G401.6 (cell line): Measurements from ENCODE around the gene SUGCT.

Experiments
- FAIRE-seq: peaks from 2 replicates; lab custom pipeline; 2012; peaks lifted over from hg19 to GRCh38; lab: Jason Lieb, UNC

SUGCT gene

DNA sequence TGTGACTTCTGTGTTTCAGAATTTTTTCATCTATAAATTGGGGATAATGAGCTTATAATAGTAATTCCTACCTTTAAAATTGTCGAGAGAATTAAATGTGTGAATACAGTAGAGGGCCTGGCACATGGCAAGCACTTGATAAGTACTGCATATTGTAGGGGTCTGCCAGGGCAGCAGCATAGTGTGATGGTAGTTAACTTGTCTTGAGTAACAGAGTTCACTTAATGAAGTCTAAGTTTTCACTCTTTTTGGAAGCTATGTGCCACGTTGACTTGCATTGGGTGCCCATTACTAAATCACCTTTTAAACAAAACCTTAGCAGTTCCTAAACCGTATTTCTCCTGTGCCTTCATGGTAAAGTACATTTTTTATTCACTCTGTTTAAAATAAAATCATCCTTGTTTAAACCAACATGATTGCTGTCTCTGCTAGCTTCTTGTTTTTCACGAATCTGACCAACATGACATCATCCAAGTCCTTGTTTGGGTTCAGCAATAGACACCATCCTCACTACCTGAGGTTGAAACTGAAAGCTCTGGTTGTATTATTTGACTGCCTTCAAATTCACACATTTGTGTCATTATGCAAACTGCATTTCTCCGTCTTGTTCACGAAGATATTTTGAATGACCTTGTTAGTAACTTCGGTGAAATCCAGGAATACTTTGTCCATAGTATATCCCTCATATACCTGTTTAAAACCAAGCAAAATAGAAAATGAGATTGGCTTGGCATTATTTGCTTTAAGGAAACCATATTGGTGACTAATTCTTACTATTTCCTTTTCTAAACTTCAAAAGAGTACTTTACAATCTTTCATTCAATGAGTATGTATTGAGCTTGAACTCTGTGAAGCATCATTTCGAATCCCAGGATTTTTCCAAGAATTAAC is 340.2 kb downstream of the SUGCT start:
- no peak for FAIRE-seq

DNA sequence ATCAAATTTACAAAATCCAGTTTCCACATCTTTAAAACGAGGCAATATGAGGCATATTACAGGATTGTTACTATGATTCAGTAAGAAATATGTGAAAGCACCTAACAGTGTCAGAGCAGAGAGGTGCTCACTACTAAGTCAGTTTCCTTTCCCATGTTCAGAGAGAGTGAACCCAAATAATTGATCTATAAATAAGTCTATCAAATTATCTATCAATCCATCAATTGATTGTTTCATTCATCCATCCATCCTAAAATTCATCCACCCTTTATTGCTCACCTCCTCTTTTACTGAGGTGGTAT is 340.8 kb downstream of the SUGCT start:
- no peak for FAIRE-seq

DNA sequence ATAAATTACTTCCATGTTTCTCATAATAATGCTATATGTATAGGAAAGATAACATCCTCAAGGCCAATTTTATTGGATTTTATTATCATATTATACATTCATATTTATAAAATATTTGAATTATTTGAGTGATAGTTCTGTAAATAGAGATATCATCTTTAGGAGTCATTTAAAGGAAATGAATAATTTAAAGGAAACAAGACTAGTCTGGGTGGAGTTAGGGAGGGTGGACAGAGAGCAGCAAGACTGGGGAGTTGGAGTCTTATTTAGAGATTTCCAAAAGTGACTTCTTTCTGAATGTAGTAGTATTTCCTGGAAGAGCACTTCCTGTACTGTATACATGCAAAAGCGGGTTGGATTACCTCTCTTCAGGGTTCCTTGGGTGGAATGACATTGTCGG is 342.3 kb downstream of the SUGCT start:
- FAIRE-seq = no peak

DNA sequence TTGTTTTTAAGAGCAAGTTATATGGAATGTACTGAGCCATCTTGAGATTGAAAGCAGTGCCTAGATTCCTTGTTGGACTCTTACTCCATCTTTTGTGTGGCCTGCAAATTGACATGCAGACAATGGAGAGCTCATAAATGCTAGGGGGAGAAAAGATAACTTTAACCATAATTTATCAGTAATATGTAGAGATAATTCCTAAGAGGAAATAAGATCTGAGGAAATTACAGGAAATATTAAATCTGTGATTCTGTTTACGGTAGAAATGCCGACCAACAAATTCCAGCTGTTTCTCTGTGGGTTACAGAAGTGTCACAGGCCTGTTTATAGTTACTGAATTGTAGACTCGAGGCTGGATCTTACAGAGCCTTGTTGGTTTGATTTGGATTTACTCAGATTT is 348.0 kb downstream of the SUGCT start:
- FAIRE-seq = no peak

DNA sequence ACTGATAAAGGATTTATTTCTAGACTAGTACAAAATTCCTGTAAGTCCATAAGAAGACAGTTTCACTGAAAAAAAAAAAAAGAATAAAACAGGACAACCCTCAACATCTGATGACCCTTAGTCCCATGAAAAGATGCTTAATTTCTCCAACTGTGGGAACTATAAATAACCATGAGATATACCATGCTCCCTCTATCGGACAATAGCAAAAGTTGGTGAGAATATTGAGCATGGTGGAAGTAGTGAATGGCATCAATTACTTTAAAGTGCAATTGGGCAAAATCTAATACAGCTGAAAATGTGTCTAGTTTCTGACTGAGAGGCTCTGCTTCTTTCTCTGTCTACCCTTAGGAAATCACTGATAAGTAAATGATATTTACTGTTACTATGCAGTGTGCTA is 348.8 kb downstream of the SUGCT start:
- no peak for FAIRE-seq

DNA sequence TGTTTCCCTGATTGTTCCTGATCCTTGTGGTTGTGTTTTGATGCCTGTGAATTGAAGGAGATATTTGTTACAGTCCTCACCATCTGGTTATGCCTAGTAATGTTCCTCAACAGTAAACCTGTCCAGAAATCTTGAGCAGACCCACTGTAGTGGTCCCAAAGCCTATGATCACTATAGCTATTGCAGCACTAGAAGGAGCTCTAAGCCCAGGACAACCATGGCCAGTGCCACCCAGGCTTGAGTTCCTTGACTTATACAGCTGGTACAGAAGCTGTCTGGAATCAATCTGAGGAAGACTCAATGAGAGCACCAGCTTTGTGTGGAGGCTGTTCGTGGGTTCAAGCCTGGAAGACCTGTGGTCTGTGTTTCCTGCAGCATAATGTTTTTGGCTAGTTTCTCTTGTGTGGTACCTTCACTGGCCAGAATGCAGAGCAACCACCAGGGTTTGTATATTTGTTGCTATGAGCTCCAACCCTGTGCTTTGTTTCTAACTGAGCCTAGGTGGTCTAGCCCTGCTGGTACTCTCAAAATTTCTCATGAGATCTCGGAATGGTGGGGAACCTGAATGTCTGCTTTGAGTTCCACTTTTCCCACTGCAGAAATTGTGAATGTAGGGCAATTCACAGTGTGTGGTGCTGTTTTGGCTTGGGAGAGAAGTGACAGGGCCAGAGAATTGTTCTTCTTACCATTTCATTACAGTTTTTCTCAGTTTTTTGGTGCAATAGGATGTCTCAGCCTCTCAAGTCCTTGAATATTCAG is 355.2 kb downstream of the SUGCT start:
- FAIRE-seq = no peak

DNA sequence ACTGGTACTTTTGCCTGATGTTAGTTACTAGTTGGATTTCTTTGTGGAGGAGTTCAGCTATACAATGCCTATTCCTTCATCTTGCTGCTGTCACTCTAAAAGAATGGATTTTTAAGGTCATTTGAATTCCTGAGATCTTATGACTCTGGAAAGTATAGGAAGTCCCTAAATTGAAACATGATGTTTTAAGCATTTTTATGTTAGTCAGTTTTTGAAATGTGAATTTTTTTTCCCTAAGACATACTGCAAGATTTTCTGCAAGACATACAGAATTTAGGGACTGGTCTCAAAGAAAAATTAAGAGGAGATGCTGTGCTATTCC is 355.8 kb downstream of the SUGCT start:
- no peak for FAIRE-seq

DNA sequence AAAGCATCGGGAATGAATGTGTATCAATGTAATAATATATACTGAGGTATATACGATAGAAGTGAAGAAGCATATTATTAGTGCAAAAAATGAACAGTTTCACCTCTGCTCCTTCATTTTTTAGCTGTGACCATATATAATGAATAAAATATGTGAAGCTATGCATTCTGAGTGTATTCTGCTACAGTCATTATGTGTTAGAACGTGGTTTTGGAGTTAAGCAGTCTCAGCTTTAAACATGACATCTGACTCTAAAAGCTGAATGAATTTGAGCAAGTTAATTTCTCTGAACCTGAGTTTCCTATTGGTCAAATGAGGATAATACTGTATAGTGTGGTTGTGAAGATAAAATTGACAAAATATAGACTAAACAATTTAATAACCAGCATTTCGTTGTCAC is 358.1 kb downstream of the SUGCT start:
- FAIRE-seq = no peak

DNA sequence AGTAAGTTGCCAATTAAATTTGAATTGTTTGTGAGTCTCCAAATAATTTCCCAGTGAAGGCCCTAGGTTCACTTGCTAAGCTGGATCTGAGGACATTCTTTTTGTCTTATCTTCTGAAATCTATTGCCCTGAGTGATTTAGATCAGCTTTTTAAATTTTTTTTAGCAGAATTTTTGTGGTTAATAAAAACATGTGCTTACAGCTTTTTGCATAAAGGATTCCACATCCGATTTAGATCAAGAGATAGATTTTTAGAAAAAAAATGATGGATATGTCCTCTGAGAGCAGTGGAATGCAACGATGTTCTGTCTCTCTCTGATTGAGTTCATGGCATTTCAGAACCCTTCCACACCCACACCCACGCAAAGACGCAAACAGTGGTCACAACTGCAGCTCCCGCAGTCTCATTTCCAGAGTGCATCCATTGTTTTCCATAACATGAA is 358.8 kb downstream of the SUGCT start:
- FAIRE-seq = no peak

DNA sequence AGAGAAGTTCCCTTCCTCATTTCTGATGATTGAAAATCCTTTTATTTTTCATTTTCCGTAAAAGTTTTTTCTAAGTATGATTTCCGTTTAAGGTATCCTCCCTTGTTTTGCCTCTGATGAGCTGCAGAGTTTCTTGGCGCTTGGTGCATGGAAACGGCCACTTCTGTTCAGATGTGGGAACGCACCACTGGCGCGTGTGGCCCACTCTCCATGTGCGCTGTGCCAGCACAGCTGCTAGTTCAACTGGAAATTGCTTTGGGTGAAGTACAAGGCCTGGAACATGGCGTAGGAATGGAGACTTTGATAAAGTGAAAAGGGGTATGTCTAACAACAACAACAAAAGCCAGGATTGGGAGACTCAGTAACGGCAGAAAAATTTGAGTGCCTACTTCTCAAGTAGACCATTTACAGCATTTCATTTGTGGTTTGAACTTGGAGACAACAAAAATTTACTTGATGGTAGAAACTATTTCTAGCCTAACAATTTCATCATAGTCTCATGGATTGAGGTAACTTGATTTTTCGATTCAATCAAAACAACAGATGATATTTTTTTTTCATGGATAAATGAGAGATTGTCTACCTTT is 364.2 kb downstream of the SUGCT start:
- no peak for FAIRE-seq

DNA sequence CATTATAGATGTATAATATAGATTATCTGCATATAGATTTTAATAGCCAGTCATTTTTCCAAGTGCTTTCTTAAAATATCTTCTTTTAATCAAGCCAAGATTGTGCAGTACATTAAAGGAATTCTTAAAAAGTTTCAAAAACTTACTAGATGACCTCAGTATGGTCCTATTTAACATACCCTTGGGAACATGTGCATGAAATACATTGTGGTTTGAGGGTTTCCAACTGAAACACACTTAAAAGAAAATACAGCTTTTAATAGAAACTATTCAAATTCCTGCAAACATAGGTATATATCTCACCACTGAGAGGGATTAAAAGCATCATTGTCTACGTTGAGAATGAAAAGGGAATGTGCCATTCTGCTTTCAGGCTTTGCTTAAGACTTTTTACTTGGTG is 364.9 kb downstream of the SUGCT start:
- no peak for FAIRE-seq

DNA sequence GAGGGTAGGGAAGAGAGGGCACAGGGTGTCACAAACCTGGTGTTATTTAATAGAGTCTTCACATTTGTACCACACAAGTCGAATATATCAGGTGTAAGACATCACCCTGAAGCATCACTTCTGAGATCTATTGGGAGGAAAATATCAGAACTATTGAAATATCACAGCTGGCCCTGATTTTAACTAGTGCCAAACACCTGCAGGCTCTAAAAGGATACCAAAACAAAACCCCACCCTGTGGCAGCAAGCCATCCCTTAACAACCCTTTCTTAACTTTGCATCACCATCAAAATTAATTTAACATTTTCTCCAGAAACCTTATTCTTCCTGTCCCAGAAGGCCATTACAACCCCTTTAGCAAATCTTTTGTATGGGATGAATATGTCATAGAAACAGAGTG is 365.4 kb downstream of the SUGCT start:
- no peak for FAIRE-seq

DNA sequence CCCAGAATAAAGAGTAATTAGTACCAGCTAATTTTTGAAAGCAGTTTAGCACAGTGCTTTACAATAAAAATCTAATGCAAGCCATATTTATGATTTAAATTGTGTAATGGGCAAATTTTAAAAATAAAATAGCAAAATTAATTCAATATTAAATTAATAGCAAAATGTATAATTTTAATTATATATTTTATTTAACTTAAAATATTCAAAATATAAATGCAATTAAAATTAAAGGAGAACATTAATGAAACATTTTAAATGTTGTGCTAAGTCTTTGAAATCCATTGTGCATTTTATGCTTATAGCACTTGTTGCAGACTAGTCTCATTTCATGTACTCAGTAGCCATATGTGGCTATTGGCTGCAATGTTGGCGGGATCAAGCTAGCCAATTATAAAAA is 367.6 kb downstream of the SUGCT start:
- peak; percentile 80 for FAIRE-seq

DNA sequence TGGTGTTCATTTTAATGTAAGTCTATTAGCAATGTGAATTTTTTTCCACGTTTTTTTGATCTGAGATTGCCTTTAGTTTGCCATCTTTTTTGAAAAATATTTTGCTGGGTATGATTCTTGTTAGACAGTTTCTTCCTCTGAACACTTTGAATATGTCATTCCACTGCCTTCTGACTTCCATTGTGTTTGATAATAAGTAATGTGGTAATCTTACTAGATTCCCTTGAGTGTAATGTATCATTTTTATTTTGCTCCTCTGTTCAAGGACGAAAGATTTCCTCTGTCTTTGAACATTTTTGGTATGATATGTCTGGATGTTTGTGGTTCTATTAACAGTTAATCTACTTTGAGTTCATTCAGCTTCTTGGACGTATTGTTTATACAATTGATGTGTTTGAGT is 371.4 kb downstream of the SUGCT start:
- FAIRE-seq = no peak

DNA sequence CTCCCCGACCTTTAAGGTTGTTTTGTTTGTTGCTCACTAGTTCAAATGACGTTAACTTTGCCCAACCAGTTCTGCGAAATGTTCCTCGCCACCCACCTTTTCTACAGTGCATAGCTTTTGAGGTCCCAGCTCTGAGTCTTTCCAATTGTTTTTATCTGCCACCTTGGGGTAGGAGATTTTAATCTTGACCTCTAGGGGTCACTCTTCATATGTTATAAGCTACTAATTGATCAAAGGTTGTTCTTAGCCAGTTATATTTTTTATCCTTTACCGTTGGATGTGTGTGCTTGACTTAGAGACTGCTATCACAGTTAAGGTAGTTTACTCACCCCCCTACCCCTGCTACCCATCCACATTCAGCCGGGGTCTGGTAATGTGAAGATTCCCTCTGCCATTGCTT is 372.4 kb downstream of the SUGCT start:
- FAIRE-seq = no peak

DNA sequence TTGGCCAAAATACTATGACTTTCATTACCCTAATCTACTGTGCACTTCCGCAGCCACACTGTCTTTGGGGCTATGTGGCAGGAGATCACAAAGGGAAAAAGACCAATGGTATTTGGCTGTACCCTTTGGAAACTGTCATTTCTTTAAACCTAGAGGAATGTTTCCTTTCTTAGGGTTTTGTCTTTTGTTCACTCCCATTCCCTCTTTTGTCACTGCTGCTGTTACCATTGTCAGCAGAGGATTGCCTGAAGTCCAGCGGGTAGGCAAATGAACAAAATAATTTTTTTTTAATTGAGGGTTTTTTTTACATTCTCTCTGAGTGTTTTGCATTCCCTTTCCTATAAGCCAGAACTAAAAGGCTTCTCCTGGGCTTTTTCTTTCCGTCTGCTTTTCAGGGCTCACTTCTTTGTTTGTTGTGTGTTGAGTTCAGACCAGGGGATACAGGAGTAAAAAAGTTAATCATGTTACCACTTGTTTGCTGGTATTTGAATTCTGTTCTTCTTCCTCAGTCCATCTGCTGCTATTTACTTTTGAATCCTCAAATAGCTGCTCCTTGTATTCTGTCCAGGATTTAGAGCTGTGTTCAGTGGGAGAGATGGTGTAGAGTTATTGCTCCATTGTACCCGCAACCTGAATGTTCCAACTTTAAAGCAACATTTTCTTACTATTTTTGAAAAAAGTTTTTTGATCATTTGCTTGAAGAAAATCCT is 374.6 kb downstream of the SUGCT start:
- FAIRE-seq = no peak

DNA sequence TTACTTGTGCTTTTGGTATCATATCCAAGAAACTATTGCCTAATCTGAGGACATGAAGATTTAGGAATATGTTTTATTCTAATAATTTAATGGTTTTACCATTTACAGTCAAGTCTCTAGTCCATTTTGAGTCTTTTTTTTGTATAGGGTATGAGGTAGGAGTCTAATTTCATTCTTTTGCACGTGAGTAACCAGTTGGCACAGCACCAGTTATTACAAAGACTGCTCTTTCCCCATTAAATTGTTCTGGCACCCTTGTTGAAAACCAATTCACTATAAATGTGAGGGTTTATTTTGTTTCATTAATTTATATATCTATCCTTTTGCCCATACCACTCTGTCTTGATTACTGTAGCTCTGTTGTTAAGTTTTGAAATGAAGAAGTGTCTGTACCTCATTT is 381.6 kb downstream of the SUGCT start:
- FAIRE-seq = no peak

DNA sequence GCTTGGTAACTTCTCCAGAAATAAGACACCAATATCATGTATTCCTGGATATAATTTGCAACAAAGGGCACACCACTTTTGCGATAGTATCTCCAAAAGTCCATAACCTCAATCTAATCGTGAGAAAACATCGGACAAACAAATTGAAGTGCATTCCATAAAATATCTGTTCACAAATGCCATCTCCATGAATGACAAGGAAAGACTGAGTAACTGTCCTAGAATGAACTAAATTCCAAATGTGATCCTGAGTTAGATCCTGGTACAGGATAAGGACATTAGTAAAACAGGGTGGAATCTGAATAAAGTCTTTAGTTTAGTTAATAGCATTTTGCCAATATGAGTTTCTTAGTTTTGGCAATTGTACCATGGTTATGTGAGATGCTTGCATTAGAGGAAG is 384.2 kb downstream of the SUGCT start:
- FAIRE-seq = no peak

DNA sequence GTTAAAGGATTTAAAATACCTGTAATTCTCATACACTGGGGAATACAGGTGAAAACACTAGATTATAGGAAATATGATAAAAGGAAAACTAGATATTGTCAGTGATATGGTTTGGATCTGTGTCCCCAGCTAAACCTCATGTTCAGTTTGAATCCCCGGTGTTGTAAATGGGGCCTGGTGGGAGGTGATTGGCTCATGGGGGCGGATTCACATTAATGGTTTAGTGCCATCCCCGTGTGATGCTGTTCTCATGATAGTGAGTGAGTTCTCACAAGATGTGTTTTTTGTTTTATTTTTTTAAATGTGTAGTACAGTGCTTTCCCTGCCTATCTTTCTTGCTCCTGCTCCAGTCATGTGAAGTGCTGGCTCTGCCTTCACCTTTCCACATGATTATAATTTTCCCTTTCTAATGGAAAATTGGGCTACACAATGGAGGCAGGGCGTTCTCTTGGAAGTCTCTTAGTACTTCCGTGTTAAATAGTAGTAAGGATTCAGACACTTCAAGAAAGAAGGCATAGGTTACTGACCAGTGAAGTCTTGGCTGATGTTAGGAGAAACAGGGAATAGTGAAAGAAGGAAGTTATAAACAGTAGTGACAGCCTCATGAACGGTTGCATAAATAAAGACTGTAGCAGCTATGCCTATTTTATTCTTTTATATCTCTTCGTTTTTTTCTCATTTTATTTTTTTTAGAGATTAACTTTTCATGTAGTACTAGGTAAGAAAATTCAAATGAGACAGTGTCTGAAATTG is 386.4 kb downstream of the SUGCT start:
- no peak for FAIRE-seq

DNA sequence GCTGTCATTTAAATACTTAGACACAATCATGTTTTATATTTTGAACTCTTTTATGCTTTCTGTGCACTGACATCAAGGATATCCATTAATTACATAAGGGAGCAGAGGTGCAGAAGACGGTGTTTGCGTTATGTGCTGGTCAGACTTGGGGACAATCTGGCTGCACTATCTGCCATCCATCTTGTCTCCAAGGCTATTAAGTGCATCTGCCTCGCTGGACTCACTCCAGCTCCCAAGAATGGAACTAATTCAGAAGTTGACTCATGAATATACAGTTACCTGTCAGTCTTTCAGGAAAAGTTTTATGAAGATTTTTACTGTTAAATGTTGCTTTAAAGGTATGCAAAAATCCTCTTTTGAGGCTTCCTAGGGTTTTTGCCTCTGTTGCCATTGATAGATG is 391.0 kb downstream of the SUGCT start:
- FAIRE-seq = no peak

DNA sequence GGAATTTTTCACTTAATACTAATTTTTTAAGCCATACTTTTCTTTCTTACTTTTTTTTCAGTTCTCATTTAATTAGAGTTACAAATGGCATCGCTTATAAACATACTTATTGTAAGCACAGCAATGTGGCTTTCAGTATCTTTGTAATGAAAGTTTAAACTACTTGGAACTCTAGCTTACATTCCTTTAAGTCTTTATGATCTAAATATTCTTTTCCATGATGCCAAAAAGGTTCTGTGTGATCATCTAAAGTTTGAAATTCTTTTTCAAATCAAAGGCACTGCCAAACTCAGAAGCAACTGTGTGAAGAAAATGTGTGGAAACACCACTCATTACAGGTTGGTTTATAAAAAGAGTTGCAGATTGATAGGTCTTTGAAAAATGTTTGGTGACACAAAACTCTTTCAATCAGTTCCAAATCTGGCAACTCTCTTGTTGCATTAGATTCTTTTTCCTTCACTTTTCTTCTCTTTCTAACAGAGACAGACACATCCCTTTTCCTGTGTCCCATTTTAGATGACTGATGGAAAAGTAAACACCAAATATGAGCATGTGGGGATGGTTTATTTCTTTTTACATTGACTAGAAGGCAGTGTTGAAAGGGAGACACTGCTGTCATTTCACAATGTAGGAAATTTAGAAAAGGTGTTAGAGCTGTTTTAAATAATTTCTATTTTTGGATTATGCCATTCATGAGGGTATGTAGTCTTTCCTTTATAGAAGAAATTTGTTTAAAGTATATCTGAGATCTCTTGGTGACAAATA is 392.3 kb downstream of the SUGCT start:
- no peak for FAIRE-seq

DNA sequence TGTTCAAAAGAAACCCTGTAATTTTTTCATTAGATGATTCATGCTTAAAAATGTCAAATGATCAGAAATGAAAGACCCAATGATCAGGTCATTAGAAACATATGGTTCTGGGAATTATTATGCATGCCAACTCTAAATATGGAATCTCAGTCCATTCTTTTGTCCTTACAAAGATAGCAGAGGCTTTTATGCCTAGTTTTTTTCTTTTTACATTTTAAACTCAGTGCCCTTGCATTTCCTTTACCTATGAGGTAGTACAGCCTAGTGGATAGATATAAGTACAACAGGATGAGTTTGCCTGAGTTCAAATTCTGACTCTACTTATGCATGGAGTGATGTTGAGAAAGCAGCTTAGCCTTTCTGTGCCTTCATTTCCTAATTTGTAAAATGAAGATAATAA is 392.9 kb downstream of the SUGCT start:
- FAIRE-seq = no peak
